Spinal cord (tissue), 10 donors: ENCODE results near the gene MMP15. TPM values are rescaled to one million over a fixed set of nuclear protein-coding genes. Genes with fewer than 3 reads are reported as not detected.
"Not testable (repeated sequence)": the region's sequence is repeated elsewhere in the genome, so short reads cannot be mapped to it uniquely, and the experiment has no call there.

Experiments used
- DNase-seq, 6 donors: peaks; one replicate each; pipeline versions ENCODE4 v3.0.0 to v3.0.0-alpha.2; 2013 to 2015; ENCODE audit warnings: low spot score in 6 of 6, low read depth in 4 of 6
- H3K27ac ChIP-seq: one replicate; pipeline ENCODE4 v1.5.1; 2013; ENCODE audit warnings: low read depth, low read length, control low read depth
- H3K27me3 ChIP-seq: one replicate; pipeline ENCODE4 v1.6.1; 2013; ENCODE audit warnings: low read length; ENCODE audit not compliant: control insufficient read depth, insufficient read depth
- H3K36me3 ChIP-seq: one replicate; pipeline ENCODE4 v1.6.1; 2013; ENCODE audit warnings: low read length; ENCODE audit not compliant: control insufficient read depth, insufficient read depth
- H3K4me1 ChIP-seq: one replicate; pipeline ENCODE4 v1.6.1; 2013; ENCODE audit warnings: low read length; ENCODE audit not compliant: control insufficient read depth, insufficient read depth
- H3K4me3 ChIP-seq: one replicate; pipeline ENCODE4 v1.5.1; 2013; ENCODE audit warnings: low read depth, low read length, control low read depth
- H3K9me3 ChIP-seq: one replicate; pipeline ENCODE4 v1.6.1; 2013; ENCODE audit warnings: low read length; ENCODE audit not compliant: control insufficient read depth, insufficient read depth
- WGBS: methylation state at CpG from one replicate; pipeline ENCODE4 v1.1.5; 2013; ENCODE audit warnings: missing lambda C conversion rate; ENCODE audit not compliant: insufficient coverage; 5-methylcytosine and 5-hydroxymethylcytosine counted together
- polyA plus RNA-seq, 2 donors: library from polyadenylated mRNA; unstranded; fragments of 120-200 nt; gene quantifications; one replicate each; pipeline ENCODE4 v1.2.1, GENCODE V29; 2013; ENCODE audit not compliant: insufficient read length in 2 of 2
- total RNA-seq, 2 donors: library from RNA; depleted of rRNA in 1 of 2; stranded (reverse); fragments of 120-200 nt in 1 of 2; fragments of >200 nt in 1 of 2; gene quantifications; one replicate each; pipeline versions ENCODE4 v1.2.3 to v1.2.4, GENCODE V29; 2013 to 2014
- donor health status: healthy.

The MMP15 gene
- total and polyA plus RNA-seq, 4 donors, result 23.2 to 51.3 (median 37.5) TPM

GRCh38 chr16:58076514-58076913, 51.0 kb downstream of the MMP15 start:
- no peak overlapping the region for H3K27ac ChIP-seq
- DNase-seq, result no peak
- H3K9me3 ChIP-seq, result peaks cover 4% of the 10 kb centered on the region
- no peaks in the 10 kb centered on the region for H3K36me3 ChIP-seq
- WGBS, result no CpG with 5 or more reads among the region's 1 CpG
- H3K4me1 ChIP-seq, result peaks cover 3% of the 10 kb centered on the region
- H3K27me3 ChIP-seq, result no peaks in the 10 kb centered on the region
- no peak overlapping the region for H3K4me3 ChIP-seq

- no peaks in the 10 kb centered on the region for H3K36me3 ChIP-seq
- H3K4me3 ChIP-seq, result no peak overlapping the region
- no peak for DNase-seq
- peaks cover 3% of the 10 kb centered on the region for H3K4me1 ChIP-seq
- H3K9me3 ChIP-seq, result peaks cover 4% of the 10 kb centered on the region
- no peaks in the 10 kb centered on the region for H3K27me3 ChIP-seq
- no peak overlapping the region for H3K27ac ChIP-seq
- WGBS, result 81% methylated on average over 7 of the region's 8 CpGs
These were observed 52.2 kb downstream of the MMP15 start for GRCh38 chr16:58077796-58078195.

GRCh38 chr16:58080657-58081056, 55.1 kb downstream of the MMP15 start:
- not testable (repeated sequence) for H3K4me3 ChIP-seq, H3K4me1 ChIP-seq, DNase-seq, H3K9me3 ChIP-seq, H3K36me3 ChIP-seq, H3K27me3 ChIP-seq, H3K27ac ChIP-seq
- WGBS, result 80% methylated on average over 1 of the region's 5 CpGs

GRCh38 chr16:58082381-58082780, 56.8 kb downstream of the MMP15 start:
- Histone ChIP-seq H3K9me3 (no peaks in the 10 kb centered on the region), H3K4me1 (peaks cover 8% of the 10 kb centered on the region), H3K27me3 (no peaks in the 10 kb centered on the region), H3K36me3 (no peaks in the 10 kb centered on the region), H3K27ac (no peak overlapping the region), H3K4me3 (no peak overlapping the region)
- DNase-seq, result no peak

GRCh38 chr16:58084635-58085034, 59.1 kb downstream of the MMP15 start:
- H3K27ac ChIP-seq, result no peak overlapping the region
- H3K4me3 ChIP-seq, result no peak overlapping the region
- no peaks in the 10 kb centered on the region for H3K27me3 ChIP-seq
- no peaks in the 10 kb centered on the region for H3K9me3 ChIP-seq
- peaks cover 8% of the 10 kb centered on the region for H3K4me1 ChIP-seq
- 58% methylated on average over 6 of the region's 6 CpGs for WGBS
- DNase-seq, result peak in 1 of 6 donors; percentile 9
- H3K36me3 ChIP-seq, result no peaks in the 10 kb centered on the region

- WGBS, result 93% methylated on average over 10 of the region's 11 CpGs
- no peaks in the 10 kb centered on the region for H3K36me3 ChIP-seq
- DNase-seq, result no peak
These were observed 59.6 kb downstream of the MMP15 start for GRCh38 chr16:58085171-58085570.

GRCh38 chr16:58085584-58086251, 60.2 kb downstream of the MMP15 start:
- 79% methylated on average over 17 of the region's 21 CpGs for WGBS
- DNase-seq, result no peak
- Histone ChIP-seq H3K4me1 (peaks cover 8% of the 10 kb centered on the region), H3K36me3 (no peaks in the 10 kb centered on the region), H3K4me3 (no peak overlapping the region), H3K27ac (no peak overlapping the region), H3K27me3 (no peaks in the 10 kb centered on the region), H3K9me3 (no peaks in the 10 kb centered on the region)

More at GRCh38 chr16:58085171-58085570, 59.6 kb downstream of the MMP15 start:
- Histone ChIP-seq H3K27me3 (no peaks in the 10 kb centered on the region), H3K27ac (no peak overlapping the region), H3K4me3 (no peak overlapping the region), H3K9me3 (no peaks in the 10 kb centered on the region), H3K4me1 (peaks cover 8% of the 10 kb centered on the region)

GRCh38 chr16:58086381-58087208, 61.0 kb downstream of the MMP15 start:
- no peak overlapping the region for H3K27ac ChIP-seq
- 79% methylated on average over 19 of the region's 19 CpGs for WGBS
- DNase-seq, result no peak
- no peaks in the 10 kb centered on the region for H3K9me3 ChIP-seq
- H3K27me3 ChIP-seq, result no peaks in the 10 kb centered on the region
- H3K36me3 ChIP-seq, result no peaks in the 10 kb centered on the region
- no peak overlapping the region for H3K4me3 ChIP-seq
- peaks cover 6% of the 10 kb centered on the region for H3K4me1 ChIP-seq

- 97% methylated on average over 21 of the region's 23 CpGs for whole genome bisulfite sequencing
- H3K27me3 ChIP-seq, result no peaks in the 10 kb centered on the region
These were observed 61.8 kb downstream of the MMP15 start for GRCh38 chr16:58087209-58087913.

More at GRCh38 chr16:58087209-58087913, 61.8 kb downstream of the MMP15 start:
- DNase-seq, result no peak
- Histone ChIP-seq H3K4me3 (no peak overlapping the region), H3K9me3 (no peaks in the 10 kb centered on the region), H3K36me3 (no peaks in the 10 kb centered on the region), H3K27ac (no peak overlapping the region), H3K4me1 (peaks cover 6% of the 10 kb centered on the region)
